GM20000 (cell line): ENCODE data around the gene TWIST2.

Experiments used
- DNase-seq: peaks from one replicate; pipeline ENCODE4 v3.0.0; 2012; ENCODE audit warnings: low spot score
- CTCF ChIP-seq: IDR thresholded peaks from 2 replicates; pipeline ENCODE4 v1.5.1; 2012; ENCODE audit warnings: mild to moderate bottlenecking, control low read depth; ENCODE audit errors: extremely low read depth, missing control alignments

The TWIST2 gene

DNA sequence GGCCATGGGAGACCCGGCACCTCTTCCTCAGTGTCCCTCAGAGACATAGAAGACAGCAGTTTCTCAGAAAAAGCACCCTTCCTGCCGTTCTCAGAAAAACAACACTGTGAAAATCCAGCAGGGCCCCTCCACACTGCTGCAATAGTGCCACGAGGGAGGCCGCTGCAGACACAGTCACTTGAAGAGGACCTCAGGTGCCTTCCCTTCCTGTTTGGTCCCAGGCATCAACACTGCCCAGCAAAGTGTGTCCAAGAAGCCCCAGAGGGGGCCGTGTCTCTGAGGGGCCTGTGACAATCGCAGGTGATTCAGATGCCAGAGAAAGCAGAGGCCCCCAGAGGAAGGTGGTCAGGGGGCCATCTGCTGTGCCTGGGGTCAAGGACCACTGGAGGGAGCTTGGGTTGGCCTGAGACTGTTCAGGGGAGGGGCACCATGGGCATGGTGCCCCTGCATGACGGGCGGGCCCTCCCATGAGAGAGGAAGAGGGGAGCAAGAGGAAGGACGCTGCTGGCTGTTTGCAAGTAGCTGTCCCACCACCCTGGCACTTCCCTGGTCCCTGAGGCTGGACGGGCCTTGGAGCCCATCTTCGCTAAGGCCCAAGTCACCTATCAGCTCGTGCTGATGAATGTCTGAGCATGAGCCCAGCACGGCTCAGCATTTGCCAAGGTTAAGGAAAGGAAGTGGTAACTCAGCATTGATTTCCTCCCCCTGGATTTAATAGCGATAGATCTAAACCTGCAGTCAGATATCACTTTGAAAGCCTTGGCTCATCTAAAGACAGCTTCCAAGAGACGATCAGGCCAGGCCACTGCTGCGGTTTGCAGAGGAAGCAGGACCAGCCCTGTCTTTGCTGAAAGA, 9.1 kb downstream of the TWIST2 start:
- no peak for TF ChIP-seq CTCF
- no peak for DNase-seq

DNA sequence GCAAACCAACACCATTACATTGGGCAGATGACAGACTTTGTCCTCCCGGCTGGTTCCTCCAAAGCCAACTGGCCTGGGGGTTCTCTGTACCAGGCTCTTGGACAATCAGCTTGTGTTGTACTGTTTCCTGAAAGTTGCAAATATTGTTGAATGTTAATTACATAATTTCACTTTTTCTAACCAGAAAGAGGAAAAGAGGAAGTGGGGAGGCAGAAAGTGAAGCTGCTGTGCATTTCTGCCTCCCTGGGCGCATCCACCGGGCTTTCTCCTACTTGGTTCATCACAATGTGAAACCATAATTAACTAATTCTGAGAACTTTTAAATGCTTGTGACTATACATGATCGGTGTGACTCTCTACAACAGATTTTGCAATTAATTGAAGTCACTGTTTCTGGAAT, 10.1 kb downstream of the TWIST2 start:
- DNase-seq: no peak

GRCh38 chr2:238859636-238860347, 11.9 kb downstream of the TWIST2 start:
- DNase-seq: no peak
- TF ChIP-seq CTCF: no peak

More for the DNA sequence above, 10.1 kb downstream of the TWIST2 start:
- no peak for TF ChIP-seq CTCF

GRCh38 chr2:238861013-238861730, 13.3 kb downstream of the TWIST2 start:
- no peak for TF ChIP-seq CTCF
- DNase-seq: no peak

DNA sequence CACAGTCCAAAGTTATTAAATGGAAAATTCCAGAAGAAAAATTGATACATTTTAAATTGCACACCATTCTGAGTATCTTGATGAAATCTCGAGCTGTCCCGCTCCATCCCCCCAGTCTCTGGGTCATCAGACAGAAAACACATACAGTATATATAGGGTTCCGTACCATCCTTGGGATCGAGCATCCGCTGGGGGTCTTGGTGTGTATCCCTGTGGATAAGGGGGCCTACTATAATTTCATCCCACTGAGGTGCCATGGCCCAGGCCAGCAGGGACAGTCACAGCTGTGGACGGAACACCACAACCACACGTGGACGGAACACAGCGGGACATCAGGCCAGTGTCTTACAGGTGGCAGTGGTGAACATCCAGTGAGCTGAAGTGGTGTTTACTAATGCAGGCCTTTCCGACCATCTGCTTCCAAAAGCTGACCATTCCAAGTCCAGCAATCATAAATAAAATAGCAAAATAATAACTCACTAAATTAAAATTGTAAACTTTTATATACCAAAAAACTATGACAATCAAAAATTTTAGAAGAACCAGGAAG, 14.0 kb downstream of the TWIST2 start:
- TF ChIP-seq CTCF: no peak
- no peak for DNase-seq

DNA sequence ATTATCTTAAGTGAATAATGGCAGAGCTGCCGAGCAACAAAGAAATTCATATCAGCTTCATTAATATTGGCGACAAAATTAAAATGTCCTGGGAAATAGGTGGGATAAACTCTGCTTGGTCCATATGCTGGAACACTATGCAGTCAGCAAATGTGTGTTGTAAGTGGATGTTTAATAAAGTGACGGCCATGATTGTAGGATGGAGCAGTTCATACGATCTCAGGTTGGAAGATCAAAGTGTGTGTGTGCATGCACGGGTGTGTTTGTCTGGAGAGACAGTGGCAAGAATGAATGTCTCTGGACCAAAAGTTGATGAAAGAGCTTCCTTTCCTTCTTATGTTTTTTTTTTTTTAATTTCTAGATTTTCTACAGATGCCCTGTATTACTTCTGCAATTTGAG, 14.8 kb downstream of the TWIST2 start:
- TF ChIP-seq CTCF: no peak
- DNase-seq: no peak
